Endodermal cell (in vitro differentiated cells): Measurements from ENCODE around the gene MRPL47. TPM values are rescaled to one million over a fixed set of nuclear protein-coding genes. Genes with fewer than 3 reads are reported as not detected.

Experiments
- DNase-seq: peaks from one replicate; pipeline ENCODE4 v3.0.0-alpha.2; 2017
- H3K27ac ChIP-seq: 2 replicates; pipeline ENCODE4 v1.5.1; 2013; ENCODE audit warnings: mild to moderate bottlenecking, low read depth, low read length, moderate library complexity
- H3K27me3 ChIP-seq: 2 replicates; pipeline ENCODE4 v1.6.1; 2013; ENCODE audit warnings: mild to moderate bottlenecking, low read length, moderate library complexity; ENCODE audit not compliant: insufficient read depth, control insufficient read depth, poor library complexity, severe bottlenecking
- H3K36me3 ChIP-seq: 2 replicates; pipeline ENCODE4 v1.7.0; 2013; ENCODE audit warnings: mild to moderate bottlenecking, low read length, moderate library complexity; ENCODE audit not compliant: control insufficient read depth, insufficient read depth
- H3K4me1 ChIP-seq: one replicate; pipeline ENCODE4 v1.7.0; 2013; ENCODE audit warnings: low read length; ENCODE audit not compliant: control insufficient read depth, insufficient read depth
- H3K4me3 ChIP-seq: 2 replicates; pipeline ENCODE4 v1.5.1; 2013; ENCODE audit warnings: mild to moderate bottlenecking, low read length, moderate library complexity
- H3K9ac ChIP-seq: 2 replicates; pipeline ENCODE4 v1.6.1; 2013; ENCODE audit warnings: mild to moderate bottlenecking, low read length, moderate library complexity; ENCODE audit not compliant: poor library complexity, severe bottlenecking; ENCODE audit errors: extremely low read depth
- H3K9me3 ChIP-seq: 2 replicates; pipeline ENCODE4 v1.6.1; 2013; ENCODE audit warnings: mild to moderate bottlenecking, low read length, moderate library complexity; ENCODE audit not compliant: control insufficient read depth
- H3K27ac Mint-ChIP-seq: 2 replicates; pipeline ENCODE4 v1.8.0; 2020; ENCODE audit warnings: mixed read lengths
- H3K27me3 Mint-ChIP-seq: 2 replicates; pipeline ENCODE4 v1.8.0; 2021; ENCODE audit warnings: mild to moderate bottlenecking, mixed read lengths; ENCODE audit not compliant: insufficient read depth
- H3K36me3 Mint-ChIP-seq: 2 replicates; pipeline ENCODE4 v1.8.0; 2020; ENCODE audit warnings: low read depth, mixed read lengths
- H3K4me1 Mint-ChIP-seq: 2 replicates; pipeline ENCODE4 v1.8.0; 2020; ENCODE audit warnings: mixed read lengths
- H3K4me3 Mint-ChIP-seq: 2 replicates; pipeline ENCODE4 v1.8.0; 2020; ENCODE audit warnings: mild to moderate bottlenecking, moderate library complexity, mixed read lengths
- H3K9me3 Mint-ChIP-seq: 2 replicates; pipeline ENCODE4 v1.8.0; 2020; ENCODE audit warnings: mild to moderate bottlenecking, mixed read lengths
- CTCF ChIP-seq: fragments of 200-600 bp; sonication (generic); conservative IDR thresholded peaks from 2 replicates; pipeline ENCODE4 v1.5.0; 2021; ENCODE audit warnings: antibody characterized with exemption, mild to moderate bottlenecking
- WGBS, 2 experiments: methylation state at CpG; one replicate each; pipeline versions ENCODE4 v1.1.5 to v1.1.7; 2013; ENCODE audit warnings: missing lambda C conversion rate in 2 of 2, mixed read lengths in 1 of 2; ENCODE audit not compliant: insufficient coverage in 1 of 2, insufficient read length in 1 of 2; 5-methylcytosine and 5-hydroxymethylcytosine counted together
- total RNA-seq, 2 donors: library from RNA; stranded (reverse); fragmentation: NEBNext Ultra II Directional in 1 of 2; extraction: Animal tissue kit (Norgen Biotek cat#: 25700) in 1 of 2; gene quantifications; 2 replicates in 1 of 2; 3 replicates in 1 of 2; pipeline ENCODE4 v1.2.1, GENCODE V29; 2021

MRPL47 gene
- total RNA-seq, 2 donors from 2014 or later, result 63.8 to 74.8 TPM

- no peaks in the 10 kb centered on the region for H3K9me3 Mint-ChIP-seq
These were observed 45.6 kb downstream of the MRPL47 start for GRCh38 chr3:179558742-179559364.

DNA sequence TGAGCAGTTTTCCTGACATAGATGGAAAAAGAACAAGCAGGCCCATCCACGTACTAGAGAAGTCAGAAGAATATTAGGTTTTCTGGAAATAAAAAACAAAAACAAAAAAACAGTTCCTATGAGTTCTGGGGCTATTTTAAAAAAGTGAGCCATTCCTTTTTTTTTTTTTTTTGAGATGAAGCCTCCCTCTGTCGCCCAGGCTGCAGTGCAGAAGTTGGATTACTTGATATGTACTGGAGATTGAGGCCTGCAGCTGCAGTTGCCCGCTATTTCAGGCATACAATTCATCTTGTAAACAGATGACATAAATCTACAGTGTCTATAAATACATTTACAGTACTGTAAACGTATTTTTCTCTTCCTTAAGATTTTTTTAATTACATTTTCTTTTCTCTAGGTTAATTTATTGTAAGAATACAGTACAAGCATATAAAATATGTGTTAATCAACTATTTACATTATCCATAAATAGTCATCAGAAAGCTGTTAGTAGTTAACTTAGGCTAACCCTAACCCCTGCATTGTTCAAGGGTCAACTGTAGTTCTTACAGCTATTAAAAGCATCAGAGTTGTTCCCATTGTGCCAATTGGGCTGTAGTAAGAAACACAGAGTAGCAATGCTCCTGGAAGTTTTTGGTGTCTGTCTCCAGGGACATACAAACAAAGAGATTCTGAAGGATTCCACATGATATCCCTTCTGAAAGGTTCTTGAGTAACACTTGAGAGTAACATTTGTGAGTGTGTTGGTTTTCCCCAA is 52.9 kb downstream of the MRPL47 start:
- no peaks in the 10 kb centered on the region for H3K4me1 ChIP-seq
- no peaks in the 10 kb centered on the region for H3K9me3 Mint-ChIP-seq
- H3K4me3 Mint-ChIP-seq, result no peak overlapping the region
- H3K27me3 Mint-ChIP-seq, result peaks cover 3% of the 10 kb centered on the region
- H3K9ac ChIP-seq, result no peak overlapping the region
- WGBS, 2 experiments, result 92 to 100% methylated on average over 2 to 3 of the region's 4 CpGs
- H3K27ac Mint-ChIP-seq, result no peak overlapping the region
- H3K27me3 ChIP-seq, result no peaks in the 10 kb centered on the region
- no peak overlapping the region for H3K4me3 ChIP-seq
- no peak overlapping the region for H3K27ac ChIP-seq
- no peak for TF ChIP-seq CTCF
- DNase-seq, result no peak
- H3K9me3 ChIP-seq, result no peaks in the 10 kb centered on the region
- no peaks in the 10 kb centered on the region for H3K36me3 Mint-ChIP-seq
- peaks cover 15% of the 10 kb centered on the region for H3K4me1 Mint-ChIP-seq
- no peaks in the 10 kb centered on the region for H3K36me3 ChIP-seq

More at GRCh38 chr3:179558742-179559364, 45.6 kb downstream of the MRPL47 start:
- Histone ChIP-seq H3K27ac (no peak overlapping the region), H3K9me3 (no peaks in the 10 kb centered on the region), H3K9ac (no peak overlapping the region), H3K4me1 (no peaks in the 10 kb centered on the region), H3K36me3 (no peaks in the 10 kb centered on the region), H3K4me3 (no peak overlapping the region), H3K27me3 (no peaks in the 10 kb centered on the region)
- DNase-seq, result peak; percentile 90
- Mint-ChIP-seq H3K36me3 (no peaks in the 10 kb centered on the region), H3K27ac (no peak overlapping the region), H3K4me3 (no peak overlapping the region), H3K4me1 (peaks cover 4% of the 10 kb centered on the region), H3K27me3 (no peaks in the 10 kb centered on the region)
- TF ChIP-seq CTCF, result peak; percentile 96
- WGBS, 2 experiments, result 0 to 4% methylated on average over 2 to 3 of the region's 3 CpGs

DNA sequence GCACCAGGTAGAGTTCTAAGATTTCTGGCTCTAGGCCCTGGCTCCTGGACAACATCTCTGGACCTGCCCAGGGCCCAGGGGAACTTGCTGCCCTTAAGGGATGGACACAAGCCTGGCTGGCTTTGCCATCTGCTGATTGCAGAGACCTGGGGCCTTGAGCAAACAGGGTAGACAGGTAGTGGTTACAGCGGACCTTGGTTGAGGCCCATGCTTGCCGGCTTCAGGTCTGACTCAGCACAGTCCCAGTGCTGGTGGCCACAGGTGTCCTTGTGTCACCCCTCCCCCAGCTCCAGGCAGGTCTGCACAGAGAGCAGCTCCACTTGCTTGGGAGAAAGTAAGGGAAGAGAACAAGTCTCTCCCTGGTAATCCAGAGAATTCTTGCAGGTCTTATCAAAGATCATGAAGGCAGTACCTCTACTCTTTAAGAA is 57.6 kb downstream of the MRPL47 start:
- H3K27ac Mint-ChIP-seq, result peak overlapping the region; percentile 12
- no peaks in the 10 kb centered on the region for H3K4me1 ChIP-seq
- no peak overlapping the region for H3K4me3 ChIP-seq
- H3K4me1 Mint-ChIP-seq, result peaks cover 15% of the 10 kb centered on the region
- no peaks in the 10 kb centered on the region for H3K9me3 ChIP-seq
- no peak overlapping the region for H3K27ac ChIP-seq
- peaks cover 16% of the 10 kb centered on the region for H3K27me3 Mint-ChIP-seq
- no peak overlapping the region for H3K4me3 Mint-ChIP-seq
- peak; percentile 72 for DNase-seq
- H3K36me3 ChIP-seq, result no peaks in the 10 kb centered on the region
- 81 to 83% methylated on average over 2 of the region's 2 CpGs for WGBS, 2 experiments
- no peaks in the 10 kb centered on the region for H3K9me3 Mint-ChIP-seq
- no peaks in the 10 kb centered on the region for H3K36me3 Mint-ChIP-seq
- H3K9ac ChIP-seq, result no peak overlapping the region
- TF ChIP-seq CTCF, result no peak
- H3K27me3 ChIP-seq, result no peaks in the 10 kb centered on the region
